Astrocyte (in vitro differentiated cells and primary cell): ENCODE measurements around the gene UBQLN1. TPM values are rescaled to one million over a fixed set of nuclear protein-coding genes. Genes with fewer than 3 reads are reported as not detected.
A peak's percentile ranks its signal among the peaks of the same experiment; 100 is the strongest.

Experiments used
- DNase-seq: peaks from one replicate; pipeline ENCODE4 v3.0.0-alpha.2; 2010; ENCODE audit warnings: low read depth
- FAIRE-seq: peaks from 2 replicates; lab custom pipeline; 2011; peaks lifted over from hg19 to GRCh38; lab: Jason Lieb, UNC
- H2AFZ ChIP-seq: 2 replicates; pipeline ENCODE4 v1.6.0; 2012; ENCODE audit warnings: low read depth, low read length, inconsistent platforms
- H3K27ac ChIP-seq: 2 replicates; pipeline ENCODE4 v1.5.1; 2011; ENCODE audit warnings: low read depth, low read length, inconsistent platforms
- H3K27me3 ChIP-seq: 2 replicates; pipeline ENCODE4 v1.6.0; 2011; ENCODE audit warnings: low read length, inconsistent platforms; ENCODE audit not compliant: insufficient read depth
- H3K36me3 ChIP-seq: 2 replicates; pipeline ENCODE4 v1.5.1; 2011; ENCODE audit warnings: low read length, inconsistent platforms; ENCODE audit not compliant: insufficient read depth
- H3K4me1 ChIP-seq: 2 replicates; pipeline ENCODE4 v1.5.1; 2011; ENCODE audit warnings: low read length, inconsistent platforms; ENCODE audit not compliant: insufficient read depth
- H3K4me2 ChIP-seq: 2 replicates; pipeline ENCODE4 v1.6.0; 2012; ENCODE audit warnings: low read length, inconsistent platforms
- H3K4me3 ChIP-seq: 2 replicates; pipeline ENCODE4 v1.5.1; 2011; ENCODE audit warnings: low read depth, mild to moderate bottlenecking, low read length, inconsistent platforms; ENCODE audit not compliant: insufficient read depth
- H3K79me2 ChIP-seq: 2 replicates; pipeline ENCODE4 v1.6.0; 2012; ENCODE audit warnings: mild to moderate bottlenecking, low read length, inconsistent platforms; ENCODE audit not compliant: insufficient read depth
- H3K9ac ChIP-seq: 2 replicates; pipeline ENCODE4 v1.6.0; 2012; ENCODE audit warnings: mild to moderate bottlenecking, low read length, inconsistent platforms
- H3K9me3 ChIP-seq: 2 replicates; pipeline ENCODE4 v1.5.1; 2012; ENCODE audit warnings: low read depth, mild to moderate bottlenecking, low read length, inconsistent platforms; ENCODE audit not compliant: insufficient read depth
- H4K20me1 ChIP-seq: 2 replicates; pipeline ENCODE4 v1.6.0; 2012; ENCODE audit warnings: low read length, inconsistent platforms; ENCODE audit not compliant: insufficient read depth
- H3K27ac Mint-ChIP-seq: one replicate; pipeline ENCODE4 v1.8.0; 2021; ENCODE audit warnings: mild to moderate bottlenecking, mixed read lengths; ENCODE audit not compliant: unreplicated experiment
- H3K27me3 Mint-ChIP-seq: one replicate; pipeline ENCODE4 v1.8.0; 2021; ENCODE audit warnings: low read depth, mixed read lengths; ENCODE audit not compliant: unreplicated experiment
- H3K36me3 Mint-ChIP-seq: one replicate; pipeline ENCODE4 v1.8.0; 2021; ENCODE audit warnings: low read depth, mixed read lengths; ENCODE audit not compliant: unreplicated experiment
- H3K4me1 Mint-ChIP-seq: one replicate; pipeline ENCODE4 v1.8.0; 2021; ENCODE audit warnings: low read depth, mixed read lengths; ENCODE audit not compliant: unreplicated experiment
- H3K4me3 Mint-ChIP-seq: one replicate; pipeline ENCODE4 v1.8.0; 2021; ENCODE audit warnings: mild to moderate bottlenecking, moderate library complexity, mixed read lengths; ENCODE audit not compliant: unreplicated experiment
- H3K9me3 Mint-ChIP-seq: one replicate; pipeline ENCODE4 v1.8.0; 2021; ENCODE audit warnings: mild to moderate bottlenecking, mixed read lengths; ENCODE audit not compliant: unreplicated experiment
- EZH2 ChIP-seq: IDR thresholded peaks from 2 replicates; pipeline ENCODE4 v1.6.1; 2012; ENCODE audit warnings: mild to moderate bottlenecking, low read length, inconsistent platforms; ENCODE audit not compliant: insufficient read depth
- total RNA-seq: library from RNA; stranded (reverse); gene quantifications from 2 replicates; pipeline ENCODE4 v1.2.1, GENCODE V29; 2021
- TF ChIP-seq, protein P1 (sequence below): IDR thresholded peaks from 2 replicates; pipeline ENCODE4 v1.5.1; 2011; ENCODE audit warnings: low read depth, mild to moderate bottlenecking, inconsistent platforms, low read length, moderate library complexity; ENCODE audit not compliant: insufficient read depth

Gene UBQLN1
- total RNA-seq, 1 donor from 2014 or later, result 99.3 TPM

- no peak for FAIRE-seq
- Histone ChIP-seq H3K27me3 (no peaks in the 10 kb centered on the region), H3K79me2 (no peaks in the 10 kb centered on the region), H3K9me3 (no peaks in the 10 kb centered on the region), H3K36me3 (peaks cover 5% of the 10 kb centered on the region), H3K9ac (no peak overlapping the region), H4K20me1 (peaks cover 9% of the 10 kb centered on the region), H2AFZ (no peak overlapping the region), H3K4me3 (no peak overlapping the region), H3K27ac (no peak overlapping the region), H3K4me2 (no peak overlapping the region), H3K4me1 (no peaks in the 10 kb centered on the region)
- H3K27ac Mint-ChIP-seq, result peak overlapping the region; percentile 58
- no peaks in the 10 kb centered on the region for H3K9me3 Mint-ChIP-seq
- H3K4me3 Mint-ChIP-seq, result no peak overlapping the region
- DNase-seq, result no peak
- H3K4me1 Mint-ChIP-seq, result peaks cover 3% of the 10 kb centered on the region
- H3K27me3 Mint-ChIP-seq, result no peaks in the 10 kb centered on the region
- H3K36me3 Mint-ChIP-seq, result peaks cover 4% of the 10 kb centered on the region
- no peak for TF ChIP-seq EZH2
- TF ChIP-seq, protein P1, sequence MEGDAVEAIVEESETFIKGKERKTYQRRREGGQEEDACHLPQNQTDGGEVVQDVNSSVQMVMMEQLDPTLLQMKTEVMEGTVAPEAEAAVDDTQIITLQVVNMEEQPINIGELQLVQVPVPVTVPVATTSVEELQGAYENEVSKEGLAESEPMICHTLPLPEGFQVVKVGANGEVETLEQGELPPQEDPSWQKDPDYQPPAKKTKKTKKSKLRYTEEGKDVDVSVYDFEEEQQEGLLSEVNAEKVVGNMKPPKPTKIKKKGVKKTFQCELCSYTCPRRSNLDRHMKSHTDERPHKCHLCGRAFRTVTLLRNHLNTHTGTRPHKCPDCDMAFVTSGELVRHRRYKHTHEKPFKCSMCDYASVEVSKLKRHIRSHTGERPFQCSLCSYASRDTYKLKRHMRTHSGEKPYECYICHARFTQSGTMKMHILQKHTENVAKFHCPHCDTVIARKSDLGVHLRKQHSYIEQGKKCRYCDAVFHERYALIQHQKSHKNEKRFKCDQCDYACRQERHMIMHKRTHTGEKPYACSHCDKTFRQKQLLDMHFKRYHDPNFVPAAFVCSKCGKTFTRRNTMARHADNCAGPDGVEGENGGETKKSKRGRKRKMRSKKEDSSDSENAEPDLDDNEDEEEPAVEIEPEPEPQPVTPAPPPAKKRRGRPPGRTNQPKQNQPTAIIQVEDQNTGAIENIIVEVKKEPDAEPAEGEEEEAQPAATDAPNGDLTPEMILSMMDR, result no peak
Observed at GRCh38 chr9:83642793-83643192, 65.0 kb downstream of the UBQLN1 start.

GRCh38 chr9:83639266-83639665 is 68.5 kb downstream of the UBQLN1 start:
- no peak for DNase-seq
- Histone ChIP-seq H3K36me3 (no peaks in the 10 kb centered on the region), H3K9ac (no peak overlapping the region), H3K27me3 (no peaks in the 10 kb centered on the region), H3K9me3 (no peaks in the 10 kb centered on the region), H4K20me1 (no peaks in the 10 kb centered on the region), H3K27ac (no peak overlapping the region), H3K4me2 (no peak overlapping the region), H3K79me2 (no peaks in the 10 kb centered on the region), H2AFZ (no peak overlapping the region), H3K4me1 (no peaks in the 10 kb centered on the region), H3K4me3 (no peak overlapping the region)
- Mint-ChIP-seq H3K27ac (no peak overlapping the region), H3K9me3 (no peaks in the 10 kb centered on the region), H3K4me3 (no peak overlapping the region), H3K4me1 (peaks cover 3% of the 10 kb centered on the region), H3K27me3 (no peaks in the 10 kb centered on the region), H3K36me3 (no peaks in the 10 kb centered on the region)
- no peak for FAIRE-seq
- no peak for TF ChIP-seq EZH2
- TF ChIP-seq, protein P1, result no peak

GRCh38 chr9:83637389-83637788 is 70.4 kb downstream of the UBQLN1 start:
- Histone ChIP-seq H3K27me3 (no peaks in the 10 kb centered on the region), H3K79me2 (no peaks in the 10 kb centered on the region), H3K9ac (no peak overlapping the region), H3K27ac (no peak overlapping the region), H3K4me1 (no peaks in the 10 kb centered on the region), H2AFZ (no peak overlapping the region), H3K4me3 (no peak overlapping the region), H4K20me1 (no peaks in the 10 kb centered on the region), H3K4me2 (no peak overlapping the region), H3K36me3 (no peaks in the 10 kb centered on the region), H3K9me3 (no peaks in the 10 kb centered on the region)
- no peaks in the 10 kb centered on the region for H3K27me3 Mint-ChIP-seq
- TF ChIP-seq, protein P1, result no peak
- no peak for TF ChIP-seq EZH2
- no peaks in the 10 kb centered on the region for H3K36me3 Mint-ChIP-seq
- no peak for DNase-seq
- H3K4me3 Mint-ChIP-seq, result no peak overlapping the region
- H3K9me3 Mint-ChIP-seq, result no peaks in the 10 kb centered on the region
- H3K4me1 Mint-ChIP-seq, result no peaks in the 10 kb centered on the region
- no peak overlapping the region for H3K27ac Mint-ChIP-seq
- no peak for FAIRE-seq
